ENCODE data around the gene GALNT13.

The GALNT13 gene

GRCh38 chr2:154331784-154332183 is 460.1 kb downstream of the GALNT13 start:
- no peak for DNase-seq

- DNase-seq = no peak
Observed at GRCh38 chr2:154336201-154336600, 464.5 kb downstream of the GALNT13 start.

GRCh38 chr2:154338352-154338967 is 466.7 kb downstream of the GALNT13 start:
- DNase-seq = no peak

- DNase-seq = no peak
Observed at GRCh38 chr2:154343282-154343681, 471.6 kb downstream of the GALNT13 start.

- DNase-seq = no peak
Observed at GRCh38 chr2:154350911-154351310, 479.2 kb downstream of the GALNT13 start.

- no peak for DNase-seq
Observed at GRCh38 chr2:154361276-154361675, 489.6 kb downstream of the GALNT13 start.

GRCh38 chr2:154368153-154368552 is 496.4 kb downstream of the GALNT13 start:
- no peak for DNase-seq

- no peak for DNase-seq
Observed at GRCh38 chr2:154370873-154371272, 499.2 kb downstream of the GALNT13 start.

- no peak for DNase-seq
Observed at GRCh38 chr2:154374416-154374815, 502.7 kb downstream of the GALNT13 start.

- DNase-seq = peak; percentile 35
Observed at GRCh38 chr2:154375579-154375931, 503.8 kb downstream of the GALNT13 start.

GRCh38 chr2:154381931-154382794 is 510.4 kb downstream of the GALNT13 start:
- DNase-seq = no peak

- DNase-seq = no peak
Observed at GRCh38 chr2:154386186-154386585, 514.5 kb downstream of the GALNT13 start.

- no peak for DNase-seq
Observed at GRCh38 chr2:154391051-154391450, 519.3 kb downstream of the GALNT13 start.

GRCh38 chr2:154392256-154392655 is 520.5 kb downstream of the GALNT13 start:
- no peak for DNase-seq

- no peak for DNase-seq
Observed at GRCh38 chr2:154394600-154394999, 522.9 kb downstream of the GALNT13 start.

- no peak for DNase-seq
Observed at GRCh38 chr2:154400563-154401290, 529.0 kb downstream of the GALNT13 start.

GRCh38 chr2:154402213-154402612 is 530.5 kb downstream of the GALNT13 start:
- peak; percentile 34 for DNase-seq

GRCh38 chr2:154403242-154403790 is 531.6 kb downstream of the GALNT13 start:
- DNase-seq = no peak

- DNase-seq = no peak
Observed at GRCh38 chr2:154408786-154409185, 537.1 kb downstream of the GALNT13 start.

GRCh38 chr2:154422251-154422650 is 550.5 kb downstream of the GALNT13 start:
- no peak for DNase-seq

- DNase-seq = no peak
Observed at GRCh38 chr2:154425994-154426393, 554.3 kb downstream of the GALNT13 start.

GRCh38 chr2:154427453-154427852 is 555.7 kb downstream of the GALNT13 start:
- no peak for DNase-seq

- DNase-seq = no peak
Observed at GRCh38 chr2:154428022-154428421, 556.3 kb downstream of the GALNT13 start.
